ENCODE data around the gene KIF18A.

The KIF18A gene

GRCh38 chr11:28040384-28040783, 67.6 kb downstream of the KIF18A start:
- no peak for DNase-seq

GRCh38 chr11:28038775-28039174, 69.2 kb downstream of the KIF18A start:
- no peak for DNase-seq

GRCh38 chr11:28026634-28027290, 81.2 kb downstream of the KIF18A start:
- DNase-seq, result no peak

GRCh38 chr11:28017816-28018215, 90.1 kb downstream of the KIF18A start:
- DNase-seq, result no peak

GRCh38 chr11:28011813-28012212, 96.1 kb downstream of the KIF18A start:
- DNase-seq, result no peak

- no peak for DNase-seq
Measured at GRCh38 chr11:28009996-28010395, 98.0 kb downstream of the KIF18A start.

GRCh38 chr11:28009388-28009787, 98.6 kb downstream of the KIF18A start:
- DNase-seq, result no peak

- no peak for DNase-seq
Measured at GRCh38 chr11:28003615-28004014, 104.3 kb downstream of the KIF18A start.

GRCh38 chr11:27998552-27998951, 109.4 kb downstream of the KIF18A start:
- no peak for DNase-seq

GRCh38 chr11:27997344-27997743, 110.6 kb downstream of the KIF18A start:
- no peak for DNase-seq

GRCh38 chr11:27996066-27996465, 111.9 kb downstream of the KIF18A start:
- DNase-seq, result no peak

GRCh38 chr11:27995083-27995482, 112.9 kb downstream of the KIF18A start:
- no peak for DNase-seq

- no peak for DNase-seq
Measured at GRCh38 chr11:27991736-27992135, 116.2 kb downstream of the KIF18A start.

- no peak for DNase-seq
Measured at GRCh38 chr11:27977527-27977926, 130.4 kb downstream of the KIF18A start.

GRCh38 chr11:27977031-27977430, 130.9 kb downstream of the KIF18A start:
- DNase-seq, result no peak

- DNase-seq, result no peak
Measured at GRCh38 chr11:27976262-27976661, 131.7 kb downstream of the KIF18A start.

- no peak for DNase-seq
Measured at GRCh38 chr11:27973851-27974536, 134.0 kb downstream of the KIF18A start.

- no peak for DNase-seq
Measured at GRCh38 chr11:27972522-27973170, 135.3 kb downstream of the KIF18A start.

- DNase-seq, result no peak
Measured at GRCh38 chr11:27971171-27971570, 136.8 kb downstream of the KIF18A start.

Data from NCI-H146 (cell line).